ENCODE measurements around the gene EPB41L5. TPM values are rescaled to one million over a fixed set of nuclear protein-coding genes. Genes with fewer than 3 reads are reported as not detected.

Gene EPB41L5
- total and polyA plus RNA-seq, 10 of the 15 experiments (the other 5 are each of a cell fraction or from before 2014, with no cell fraction given) = 2.1 to 20.4 (median 8.2) TPM

GRCh38 chr2:120026890-120027289 is 14.0 kb downstream of the EPB41L5 start (continued):
- TF ChIP-seq ZBTB33 (IDR thresholded peaks at IDR 0.05) (no peak), ZBTB40 (IDR thresholded peaks at IDR 0.05; ENCODE audit: borderline replicate concordance) (no peak), ESRRA (IDR thresholded peaks at IDR 0.05; ENCODE audit: low read length) (no peak), MLLT1 (IDR thresholded peaks at IDR 0.05) (no peak), ELK1 (IDR thresholded peaks at IDR 0.05; ENCODE audit: low read depth, low read length) (no peak), HSF1 (IDR thresholded peaks at IDR 0.05; ENCODE audit: low read depth, low read length) (no peak), BCL11A (IDR thresholded peaks at IDR 0.05; ENCODE audit: low read depth, low read length) (no peak), HDGF (IDR thresholded peaks at IDR 0.05) (no peak), ETV6 (conservative IDR thresholded peaks at IDR 0.05 in 1 of 2, IDR thresholded peaks at IDR 0.05 in 1 of 2; ENCODE audit: borderline replicate concordance in 1 of 2, low read depth in 1 of 2) (no peak), FOS (IDR thresholded peaks at IDR 0.05; ENCODE audit: borderline replicate concordance, extremely low read depth, insufficient read length) (no peak)

All from GM12878 (cell line).